Measurements from ENCODE around the gene COMMD2.

Gene COMMD2

GRCh38 chr3:149783576-149783975 is 31.3 kb upstream of the COMMD2 start:
- TF ChIP-seq, protein P1, sequence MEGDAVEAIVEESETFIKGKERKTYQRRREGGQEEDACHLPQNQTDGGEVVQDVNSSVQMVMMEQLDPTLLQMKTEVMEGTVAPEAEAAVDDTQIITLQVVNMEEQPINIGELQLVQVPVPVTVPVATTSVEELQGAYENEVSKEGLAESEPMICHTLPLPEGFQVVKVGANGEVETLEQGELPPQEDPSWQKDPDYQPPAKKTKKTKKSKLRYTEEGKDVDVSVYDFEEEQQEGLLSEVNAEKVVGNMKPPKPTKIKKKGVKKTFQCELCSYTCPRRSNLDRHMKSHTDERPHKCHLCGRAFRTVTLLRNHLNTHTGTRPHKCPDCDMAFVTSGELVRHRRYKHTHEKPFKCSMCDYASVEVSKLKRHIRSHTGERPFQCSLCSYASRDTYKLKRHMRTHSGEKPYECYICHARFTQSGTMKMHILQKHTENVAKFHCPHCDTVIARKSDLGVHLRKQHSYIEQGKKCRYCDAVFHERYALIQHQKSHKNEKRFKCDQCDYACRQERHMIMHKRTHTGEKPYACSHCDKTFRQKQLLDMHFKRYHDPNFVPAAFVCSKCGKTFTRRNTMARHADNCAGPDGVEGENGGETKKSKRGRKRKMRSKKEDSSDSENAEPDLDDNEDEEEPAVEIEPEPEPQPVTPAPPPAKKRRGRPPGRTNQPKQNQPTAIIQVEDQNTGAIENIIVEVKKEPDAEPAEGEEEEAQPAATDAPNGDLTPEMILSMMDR (IDR thresholded peaks at IDR 0.05; ENCODE audit: poor library complexity, severe bottlenecking), result no peak
- Histone ChIP-seq H3K27me3 (ENCODE audit: insufficient read depth, poor library complexity, severe bottlenecking) (no peaks in the 10 kb centered on the region), H3K36me3 (ENCODE audit: low read depth) (no peaks in the 10 kb centered on the region), H3K4me3 (ENCODE audit: severe bottlenecking) (no peak overlapping the region), H3K4me1 (ENCODE audit: insufficient read depth, poor library complexity, severe bottlenecking) (peaks cover 18% of the 10 kb centered on the region), H3K27ac (ENCODE audit: poor library complexity, severe bottlenecking) (peak overlapping the region; percentile 76), H3K9me3 (ENCODE audit: severe bottlenecking) (no peaks in the 10 kb centered on the region)
- no peak for DNase-seq (ENCODE audit: low spot score)
- peak; percentile 93 for ATAC-seq (ENCODE audit: low read depth)

GRCh38 chr3:149781741-149782140 is 29.5 kb upstream of the COMMD2 start:
- Histone ChIP-seq H3K27ac (ENCODE audit: poor library complexity, severe bottlenecking) (no peak overlapping the region), H3K9me3 (ENCODE audit: severe bottlenecking) (no peaks in the 10 kb centered on the region), H3K36me3 (ENCODE audit: low read depth) (no peaks in the 10 kb centered on the region), H3K4me1 (ENCODE audit: insufficient read depth, poor library complexity, severe bottlenecking) (peaks cover 18% of the 10 kb centered on the region), H3K4me3 (ENCODE audit: severe bottlenecking) (no peak overlapping the region), H3K27me3 (ENCODE audit: insufficient read depth, poor library complexity, severe bottlenecking) (no peaks in the 10 kb centered on the region)
- ATAC-seq (ENCODE audit: low read depth), result no peak
- TF ChIP-seq, protein P1 (IDR thresholded peaks at IDR 0.05; ENCODE audit: poor library complexity, severe bottlenecking), result no peak
- DNase-seq (ENCODE audit: low spot score), result no peak

DNA sequence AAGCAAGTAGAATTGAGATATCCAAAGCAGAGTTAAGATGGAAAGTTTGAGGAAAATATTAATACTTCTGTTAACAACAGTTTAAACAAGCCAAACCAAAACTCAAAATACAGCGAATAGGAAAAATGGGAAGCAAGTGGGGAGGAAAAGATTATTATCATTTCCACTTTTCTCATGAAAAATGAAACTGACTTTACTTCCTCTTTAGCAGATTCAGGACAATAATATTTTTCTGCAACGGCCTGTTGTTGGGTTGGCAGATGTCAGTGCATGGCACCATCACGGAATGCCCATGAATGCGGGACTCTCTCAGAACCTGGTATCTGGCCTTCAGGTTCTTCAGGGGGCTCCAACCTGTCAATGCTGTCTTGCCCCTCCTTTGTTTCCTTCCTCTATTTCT is 28.9 kb upstream of the COMMD2 start:
- H3K27ac ChIP-seq (ENCODE audit: poor library complexity, severe bottlenecking), result no peak overlapping the region
- H3K36me3 ChIP-seq (ENCODE audit: low read depth), result no peaks in the 10 kb centered on the region
- ATAC-seq (ENCODE audit: low read depth) (no peak), DNase-seq (ENCODE audit: low spot score) (no peak)
- TF ChIP-seq, protein P1 (IDR thresholded peaks at IDR 0.05; ENCODE audit: poor library complexity, severe bottlenecking), result no peak
- H3K9me3 ChIP-seq (ENCODE audit: severe bottlenecking), result no peaks in the 10 kb centered on the region
- no peaks in the 10 kb centered on the region for H3K27me3 ChIP-seq (ENCODE audit: insufficient read depth, poor library complexity, severe bottlenecking)
- H3K4me1 ChIP-seq (ENCODE audit: insufficient read depth, poor library complexity, severe bottlenecking), result peaks cover 18% of the 10 kb centered on the region
- no peak overlapping the region for H3K4me3 ChIP-seq (ENCODE audit: severe bottlenecking)

DNA sequence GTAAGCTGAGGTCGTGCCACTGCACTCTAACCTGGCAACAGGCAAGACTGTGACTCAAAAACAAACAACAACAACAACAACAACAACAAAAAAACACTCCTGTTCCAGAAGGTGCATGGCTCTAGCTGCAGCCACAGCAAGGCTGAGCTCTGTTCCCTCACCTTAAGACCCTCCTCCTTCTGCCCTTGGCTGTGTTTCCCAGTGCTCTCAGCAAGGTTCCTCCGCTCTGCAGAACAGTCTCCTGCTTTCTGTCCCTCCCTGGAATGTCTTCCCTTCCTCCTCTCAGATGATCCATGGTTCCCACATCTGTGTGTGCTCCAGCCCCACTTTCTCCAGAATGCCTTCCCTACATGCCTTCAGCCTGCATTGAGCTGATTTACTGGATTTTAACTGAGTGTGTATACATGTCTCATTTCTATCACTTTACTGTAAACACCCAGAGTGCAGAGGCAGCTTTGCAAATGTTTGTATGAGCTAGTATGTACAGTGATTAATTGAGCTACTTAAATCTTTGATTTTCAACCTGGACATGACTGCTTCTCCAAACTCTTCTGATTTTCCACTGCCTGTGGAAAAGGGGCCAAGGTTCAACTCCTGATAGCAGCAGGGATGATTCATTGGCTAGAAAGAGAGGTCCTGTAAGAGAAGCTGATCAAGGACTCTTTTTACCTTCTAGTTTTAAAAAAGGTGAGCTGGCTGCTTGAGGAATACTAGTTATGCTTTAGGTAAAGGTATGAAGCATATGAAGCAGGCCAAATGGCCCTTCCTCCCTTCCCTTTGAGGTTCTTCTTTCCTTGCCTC is 25.3 kb upstream of the COMMD2 start:
- DNase-seq (ENCODE audit: low spot score) (no peak), ATAC-seq (ENCODE audit: low read depth) (no peak)
- H3K9me3 ChIP-seq (ENCODE audit: severe bottlenecking), result no peaks in the 10 kb centered on the region
- no peaks in the 10 kb centered on the region for H3K36me3 ChIP-seq (ENCODE audit: low read depth)
- TF ChIP-seq, protein P1 (IDR thresholded peaks at IDR 0.05; ENCODE audit: poor library complexity, severe bottlenecking), result no peak
- H3K27ac ChIP-seq (ENCODE audit: poor library complexity, severe bottlenecking), result no peak overlapping the region
- no peaks in the 10 kb centered on the region for H3K4me1 ChIP-seq (ENCODE audit: insufficient read depth, poor library complexity, severe bottlenecking)
- no peaks in the 10 kb centered on the region for H3K27me3 ChIP-seq (ENCODE audit: insufficient read depth, poor library complexity, severe bottlenecking)
- no peak overlapping the region for H3K4me3 ChIP-seq (ENCODE audit: severe bottlenecking)

DNA sequence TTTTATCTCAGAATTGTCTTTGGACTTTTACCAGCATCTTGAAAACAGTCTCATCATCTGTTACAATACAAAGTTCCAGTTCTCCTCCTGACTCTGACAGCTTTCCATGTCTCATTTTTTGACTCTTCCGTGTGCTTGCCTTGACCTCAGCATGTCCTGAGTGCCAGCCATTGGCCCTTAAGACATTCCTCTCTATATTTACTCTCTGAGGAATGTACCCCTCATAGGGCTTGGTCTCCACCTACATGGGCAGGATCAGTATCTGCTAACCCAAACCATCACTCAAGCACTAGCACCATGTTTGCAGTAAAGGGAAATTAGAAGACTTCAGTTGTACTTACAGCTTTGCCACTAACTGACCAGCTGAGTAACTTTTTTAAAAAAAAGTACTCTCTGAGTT is 23.9 kb upstream of the COMMD2 start:
- DNase-seq (ENCODE audit: low spot score), result no peak
- no peak for ATAC-seq (ENCODE audit: low read depth)
- TF ChIP-seq, protein P1 (IDR thresholded peaks at IDR 0.05; ENCODE audit: poor library complexity, severe bottlenecking), result no peak

More for the DNA sequence above, 23.9 kb upstream of the COMMD2 start:
- Histone ChIP-seq H3K9me3 (ENCODE audit: severe bottlenecking) (no peaks in the 10 kb centered on the region), H3K4me3 (ENCODE audit: severe bottlenecking) (no peak overlapping the region), H3K27me3 (ENCODE audit: insufficient read depth, poor library complexity, severe bottlenecking) (no peaks in the 10 kb centered on the region), H3K36me3 (ENCODE audit: low read depth) (no peaks in the 10 kb centered on the region), H3K4me1 (ENCODE audit: insufficient read depth, poor library complexity, severe bottlenecking) (no peaks in the 10 kb centered on the region), H3K27ac (ENCODE audit: poor library complexity, severe bottlenecking) (no peak overlapping the region)

All from RWPE2 (cell line).